Peyer's patch (tissue), 4 donors: ENCODE data around the gene CABP7.

Experiments
- CTCF ChIP-seq, 6 experiments: fragments of 450-650 bp in 4 of 6; fragments of 200-600 bp in 2 of 6; sonication (generic) in 1 of 6; IDR thresholded peaks; one replicate each; pipeline ENCODE4 v1.5.1; 2017 to 2019; ENCODE audit warnings: antibody characterized with exemption in 6 of 6, mild to moderate bottlenecking in 3 of 6, moderate library complexity in 1 of 6
- POLR2A ChIP-seq, 2 donors: fragments of 450-650 bp; IDR thresholded peaks; one replicate each; pipeline ENCODE4 v1.5.1; 2017; ENCODE audit warnings: antibody characterized with exemption in 2 of 2, mild to moderate bottlenecking in 2 of 2, moderate library complexity in 2 of 2

GRCh38 chr22:29693161-29693560, 26.6 kb upstream of the CABP7 start:
- TF ChIP-seq CTCF (IDR thresholded peaks at IDR 0.05) (no peak), POLR2A (IDR thresholded peaks at IDR 0.05) (no peak)
